GM18499 (cell line): ENCODE results near the gene IFTAP.

Source experiments
- ATAC-seq: cut with Tn5 transposase; IDR thresholded peaks from one replicate; pipeline ENCODE4 v1.9.1; 2021; ENCODE audit warnings: moderate number of reproducible peaks; ENCODE audit not compliant: insufficient read depth, unreplicated experiment

Gene IFTAP

GRCh38 chr11:36591433-36591832, 2.9 kb upstream of the IFTAP start:
- ATAC-seq, result no peak

GRCh38 chr11:36596880-36597279, 2.6 kb downstream of the IFTAP start:
- ATAC-seq, result no peak

GRCh38 chr11:36598051-36598450, 3.7 kb downstream of the IFTAP start, which contains the start of gene RAG2:
RAG2 (minus strand) TSS chr11:36598236; CDS start chr11:36594168, 4,068 bp downstream.
- no peak for ATAC-seq

- ATAC-seq, result no peak
Observed at GRCh38 chr11:36600180-36600579, 5.9 kb downstream of the IFTAP start.

GRCh38 chr11:36601155-36601554, 6.9 kb downstream of the IFTAP start:
- ATAC-seq, result no peak

- ATAC-seq, result no peak
Observed at GRCh38 chr11:36602135-36602534, 7.8 kb downstream of the IFTAP start.

GRCh38 chr11:36605221-36606216, 11.2 kb downstream of the IFTAP start:
- ATAC-seq, result peak; percentile 59

GRCh38 chr11:36608491-36609199, 14.3 kb downstream of the IFTAP start:
- no peak for ATAC-seq

GRCh38 chr11:36609383-36609782, 15.1 kb downstream of the IFTAP start:
- no peak for ATAC-seq

GRCh38 chr11:36615826-36616225, 21.5 kb downstream of the IFTAP start:
- no peak for ATAC-seq

GRCh38 chr11:36617543-36618362, 23.5 kb downstream of the IFTAP start:
- ATAC-seq, result no peak

GRCh38 chr11:36618363-36619047, 24.2 kb downstream of the IFTAP start:
- no peak for ATAC-seq

GRCh38 chr11:36619502-36619901, 25.2 kb downstream of the IFTAP start:
- no peak for ATAC-seq

- no peak for ATAC-seq
Observed at GRCh38 chr11:36620246-36620645, 25.9 kb downstream of the IFTAP start.

GRCh38 chr11:36622431-36623136, 28.3 kb downstream of the IFTAP start:
- ATAC-seq, result peak; percentile 74

GRCh38 chr11:36623494-36623893, 29.2 kb downstream of the IFTAP start:
- no peak for ATAC-seq

- ATAC-seq, result no peak
Observed at GRCh38 chr11:36627006-36627405, 32.7 kb downstream of the IFTAP start.

- ATAC-seq, result no peak
Observed at GRCh38 chr11:36627471-36627870, 33.2 kb downstream of the IFTAP start.

GRCh38 chr11:36628141-36628540, 33.8 kb downstream of the IFTAP start:
- ATAC-seq, result no peak
